IMR-90 (cell line): ENCODE data around the gene OR10A2. TPM values are rescaled to one million over a fixed set of nuclear protein-coding genes. Genes with fewer than 3 reads are reported as not detected.
"Not testable (repeated sequence)": the region's sequence is repeated elsewhere in the genome, so short reads cannot be mapped to it uniquely, and the experiment has no call there.

ENCODE experiments used
- ATAC-seq: fragments of 200-7000 bp; cut with Tn5 transposase; 2 replicates; pipeline ENCODE4 v1.9.1; 2020; ENCODE audit warnings: low read depth, mild to moderate bottlenecking, moderate library complexity
- BruUV-seq: library from RNA; stranded (reverse); fragments of 400-500 nt; replicated peaks from 2 replicates; lab custom pipeline; 2021; lab: Mats Ljungman, UMichigan
- CTCF ChIA-PET: fragments of 300-600 bp; formaldehyde crosslinking; extraction: SDS; loops from one replicate; lab custom pipeline; 2021; ENCODE audit warnings: antibody characterized with exemption; lab: Yijun Ruan, JAX
- POLR2A ChIA-PET: fragments of 300-600 bp; sonication (Branson Sonifier 250); formaldehyde crosslinking; loops from one replicate; lab custom pipeline; 2022; ENCODE audit warnings: antibody characterized with exemption; ENCODE audit not compliant: unreplicated experiment; lab: Charles Lee
- DNase-seq: peaks from one replicate; pipeline ENCODE4 v3.0.0; 2013
- H2AFZ ChIP-seq: replicated peaks from 2 replicates; pipeline ENCODE3; 2013; ENCODE audit warnings: low read length, mild to moderate bottlenecking; ENCODE audit not compliant: poor library complexity
- H2AK5ac ChIP-seq: 2 replicates; pipeline ENCODE4 v1.6.1; 2013; ENCODE audit warnings: low read depth, low read length, inconsistent platforms
- H2AK9ac ChIP-seq: replicated peaks from 2 replicates; pipeline ENCODE3; 2013; ENCODE audit warnings: mild to moderate bottlenecking, low read depth, low read length, moderate library complexity; ENCODE audit not compliant: poor library complexity
- H2BK120ac ChIP-seq: 2 replicates; pipeline ENCODE4 v1.6.1; 2013; ENCODE audit warnings: low read depth, low read length, inconsistent platforms
- H2BK15ac ChIP-seq: 3 replicates; pipeline ENCODE4 v1.6.1; 2013; ENCODE audit warnings: low read depth, low read length, inconsistent platforms
- H2BK20ac ChIP-seq: 2 replicates; pipeline ENCODE4 v1.6.1; 2013; ENCODE audit warnings: low read depth, mild to moderate bottlenecking, inconsistent platforms, low read length, moderate library complexity
- H2BK5ac ChIP-seq: 2 replicates; pipeline ENCODE4 v1.6.1; 2013; ENCODE audit warnings: mild to moderate bottlenecking, low read depth, low read length, inconsistent platforms; ENCODE audit not compliant: poor library complexity, severe bottlenecking
- H3K14ac ChIP-seq: replicated peaks from 2 replicates; pipeline ENCODE4 v1.6.1; 2013; ENCODE audit warnings: low read depth, low read length, inconsistent platforms
- H3K18ac ChIP-seq: 2 replicates; pipeline ENCODE4 v1.6.1; 2013; ENCODE audit warnings: low read depth, low read length, control low read depth
- H3K23ac ChIP-seq: 2 replicates; pipeline ENCODE4 v1.6.1; 2013; ENCODE audit warnings: low read depth, low read length, inconsistent platforms
- H3K27ac ChIP-seq: 2 replicates; pipeline ENCODE4 v1.5.1; 2013; ENCODE audit warnings: mild to moderate bottlenecking, control low read depth, low read length; ENCODE audit not compliant: insufficient read depth
- H3K27me3 ChIP-seq: 2 replicates; pipeline ENCODE4 v1.6.1; 2013; ENCODE audit warnings: low read length; ENCODE audit not compliant: control insufficient read depth, insufficient read depth
- H3K36me3 ChIP-seq: 2 replicates; pipeline ENCODE4 v1.6.1; 2013; ENCODE audit warnings: low read length, mixed read lengths; ENCODE audit not compliant: control insufficient read depth, insufficient read depth
- H3K4ac ChIP-seq: 2 replicates; pipeline ENCODE4 v1.6.1; 2013; ENCODE audit warnings: low read depth, low read length, inconsistent platforms
- H3K4me1 ChIP-seq: 2 replicates; pipeline ENCODE4 v1.6.1; 2013; ENCODE audit warnings: low read length, mixed read lengths; ENCODE audit not compliant: control insufficient read depth, insufficient read depth
- H3K4me2 ChIP-seq: 2 replicates; pipeline ENCODE4 v1.6.1; 2013; ENCODE audit warnings: low read depth, mild to moderate bottlenecking, control low read depth, low read length, moderate library complexity
- H3K4me3 ChIP-seq: 2 replicates; pipeline ENCODE4 v1.5.1; 2013; ENCODE audit warnings: low read depth, mild to moderate bottlenecking, control low read depth, low read length, moderate library complexity; ENCODE audit not compliant: insufficient read depth
- H3K56ac ChIP-seq: 2 replicates; pipeline ENCODE4 v1.6.1; 2013; ENCODE audit warnings: low read length, inconsistent platforms; ENCODE audit not compliant: insufficient read depth; ENCODE audit errors: extremely low read depth
- H3K79me1 ChIP-seq, 2 experiments: 2 replicates each; pipeline ENCODE4 v1.6.1; 2013; ENCODE audit warnings: low read length in 2 of 2, inconsistent platforms in 1 of 2, low read depth in 1 of 2
- H3K9ac ChIP-seq: 2 replicates; pipeline ENCODE4 v1.6.1; 2013; ENCODE audit warnings: low read depth, low read length, control low read depth
- H3K9me1 ChIP-seq: 2 replicates; pipeline ENCODE4 v1.6.1; 2013; ENCODE audit warnings: low read length, inconsistent platforms; ENCODE audit not compliant: insufficient read depth
- H3K9me3 ChIP-seq: 2 replicates; pipeline ENCODE4 v1.6.1; 2013; ENCODE audit warnings: low read length; ENCODE audit not compliant: control insufficient read depth, insufficient read depth
- H4K20me1 ChIP-seq: 2 replicates; pipeline ENCODE4 v1.6.1; 2013; ENCODE audit warnings: low read length, inconsistent platforms; ENCODE audit not compliant: insufficient read depth
- H4K5ac ChIP-seq: 2 replicates; pipeline ENCODE4 v1.6.1; 2013; ENCODE audit warnings: mild to moderate bottlenecking, low read depth, low read length, control low read depth
- H4K8ac ChIP-seq, 2 experiments: 2 replicates each; pipeline ENCODE4 v1.6.1; 2013; ENCODE audit warnings: low read depth in 2 of 2, low read length in 2 of 2, control low read depth in 1 of 2, inconsistent platforms in 1 of 2
- H4K91ac ChIP-seq: 2 replicates; pipeline ENCODE4 v1.6.1; 2013; ENCODE audit warnings: low read depth, low read length, inconsistent platforms; ENCODE audit not compliant: insufficient read depth
- BHLHE40 ChIP-seq: fragments of 150-350 bp; IDR thresholded peaks from 2 replicates; pipeline ENCODE4 v1.6.1; 2016; ENCODE audit warnings: mild to moderate bottlenecking, low read depth, low read length
- MAFK ChIP-seq: IDR thresholded peaks from 2 replicates; pipeline ENCODE4 v1.6.1; 2012; ENCODE audit warnings: low read depth, low read length, improper control_type of control experiment
- MAZ ChIP-seq: IDR thresholded peaks from 2 replicates; pipeline ENCODE4 v1.6.1; 2012; ENCODE audit warnings: low read depth, mild to moderate bottlenecking, low read length, improper control_type of control experiment, moderate library complexity, borderline replicate concordance
- RAD21 ChIP-seq: IDR thresholded peaks from 2 replicates; pipeline ENCODE4 v1.6.1; 2012; ENCODE audit warnings: low read length, improper control_type of control experiment
- RCOR1 ChIP-seq: IDR thresholded peaks from 2 replicates; pipeline ENCODE4 v1.6.1; 2012; ENCODE audit warnings: mild to moderate bottlenecking, low read length, improper control_type of control experiment; ENCODE audit not compliant: insufficient replicate concordance
- WGBS, 2 experiments: methylation state at CpG; one replicate each; pipeline versions ENCODE4 v1.1.5 to v1.1.7; 2013; ENCODE audit warnings: missing lambda C conversion rate in 2 of 2; ENCODE audit not compliant: insufficient read length in 1 of 2; ENCODE audit errors: extremely low coverage in 2 of 2; 5-methylcytosine and 5-hydroxymethylcytosine counted together
- dilution Hi-C: fragments of 300-500 bp; cut with HindIII; formaldehyde crosslinking; loops from one replicate; pipeline ENCODE4 v1.14.3; 2018; ENCODE audit warnings: low sequenced_read_pairs; ENCODE audit not compliant: unreplicated experiment
- in situ Hi-C: fragments of 300-500 bp; cut with MboI; formaldehyde crosslinking; loops from 3 replicates; pipeline ENCODE4 v1.14.3; 2019; ENCODE audit warnings: low sequenced_read_pairs, inconsistent platforms, mixed read lengths
- intact Hi-C: fragments of 100-400 bp; cut with micrococcal nuclease; formaldehyde crosslinking; loops from 2 replicates; pipeline ENCODE4 v1.10.0; 2022
- polyA plus RNA-seq, 3 experiments: library from polyadenylated mRNA; depleted of rRNA; stranded (reverse); fragments of >200 nt; gene quantifications; 2 replicates each; pipeline ENCODE4 v1.2.3, GENCODE V29; 2012; ENCODE audit warnings: low replicate concordance in 1 of 3
- total RNA-seq: library from RNA; depleted of rRNA; stranded (reverse); fragments of >200 nt; gene quantifications from 2 replicates; pipeline ENCODE4 v1.2.3, GENCODE V29; 2012
- TF ChIP-seq, protein P1 (sequence below): fragments of 150-350 bp; IDR thresholded peaks from 2 replicates; pipeline ENCODE4 v1.6.1; 2016; ENCODE audit warnings: low read depth, mild to moderate bottlenecking, low read length, moderate library complexity, borderline replicate concordance

The OR10A2 gene
- total and polyA plus RNA-seq, 2 of the 4 experiments (the other 2 are of a cell fraction), result not detected

DNA sequence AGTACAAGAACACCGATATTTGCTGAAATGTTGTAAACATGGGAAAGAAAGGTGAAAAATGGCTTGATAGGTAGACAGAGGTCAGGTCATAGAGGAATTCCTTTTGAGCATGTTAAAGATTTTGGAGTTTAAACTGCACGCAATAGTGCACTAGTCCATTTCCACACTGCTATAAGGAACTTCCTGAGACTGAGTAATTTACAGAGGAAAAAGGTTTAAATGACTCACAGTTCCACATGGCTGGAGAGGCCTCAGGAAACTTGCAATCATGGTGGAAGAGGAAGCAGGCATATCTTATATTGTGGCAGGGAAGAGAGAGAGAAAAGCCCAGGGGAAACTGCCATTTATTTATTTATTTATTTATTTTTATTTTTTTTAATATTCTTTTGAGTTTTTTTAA, 12.3 kb upstream of the OR10A2 start:
- TF ChIP-seq MAFK (no peak), BHLHE40 (no peak), RAD21 (no peak), RCOR1 (no peak), MAZ (no peak)
- TF ChIP-seq, protein P1, sequence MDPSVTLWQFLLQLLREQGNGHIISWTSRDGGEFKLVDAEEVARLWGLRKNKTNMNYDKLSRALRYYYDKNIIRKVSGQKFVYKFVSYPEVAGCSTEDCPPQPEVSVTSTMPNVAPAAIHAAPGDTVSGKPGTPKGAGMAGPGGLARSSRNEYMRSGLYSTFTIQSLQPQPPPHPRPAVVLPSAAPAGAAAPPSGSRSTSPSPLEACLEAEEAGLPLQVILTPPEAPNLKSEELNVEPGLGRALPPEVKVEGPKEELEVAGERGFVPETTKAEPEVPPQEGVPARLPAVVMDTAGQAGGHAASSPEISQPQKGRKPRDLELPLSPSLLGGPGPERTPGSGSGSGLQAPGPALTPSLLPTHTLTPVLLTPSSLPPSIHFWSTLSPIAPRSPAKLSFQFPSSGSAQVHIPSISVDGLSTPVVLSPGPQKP, result no peak
- H3K9me3 ChIP-seq, result peaks cover 1% of the 10 kb centered on the region; the same call in 1 of the 2 replicates
- no peak overlapping the region for H2BK15ac ChIP-seq
- dilution Hi-C loops (no loop called here), in situ Hi-C loops (no loop called here), intact Hi-C loops (no loop called here)
- POLR2A ChIA-PET, result no interaction called here
- no peak overlapping the region for H4K8ac ChIP-seq
- H3K36me3 ChIP-seq, result no peaks in the 10 kb centered on the region
- H4K91ac ChIP-seq, result no peak overlapping the region
- DNase-seq (no peak), ATAC-seq (no peak)
- no TSS peak for BruUV-seq
- no peaks in the 10 kb centered on the region for H3K27me3 ChIP-seq
- H3K18ac ChIP-seq, result no peak overlapping the region
- H4K20me1 ChIP-seq, result no peaks in the 10 kb centered on the region
- H3K79me1 ChIP-seq, result no peaks in the 10 kb centered on the region
- H2AK5ac ChIP-seq, result no peak overlapping the region
- no CpG with 5 or more reads among the region's 2 CpGs for WGBS, 2 experiments
- no peaks in the 10 kb centered on the region for H3K9me1 ChIP-seq
- H3K23ac ChIP-seq, result no peak overlapping the region
- no peak overlapping the region for H3K14ac ChIP-seq
- H2BK20ac ChIP-seq, result no peak overlapping the region
- no peak overlapping the region for H3K9ac ChIP-seq
- H3K27ac ChIP-seq, result no peak overlapping the region
- H2AK9ac ChIP-seq, result no peak overlapping the region
- no peak overlapping the region for H3K56ac ChIP-seq
- no peaks in the 10 kb centered on the region for H3K4me1 ChIP-seq
- H2BK5ac ChIP-seq, result no peak overlapping the region
- no peak overlapping the region for H3K4ac ChIP-seq
- CTCF ChIA-PET, result no interaction called here
- no peak overlapping the region for H2BK120ac ChIP-seq
- no peak overlapping the region for H4K5ac ChIP-seq
- H3K4me3 ChIP-seq, result no peak overlapping the region
- H3K4me2 ChIP-seq, result no peak overlapping the region
- no peak overlapping the region for H2AFZ ChIP-seq

DNA sequence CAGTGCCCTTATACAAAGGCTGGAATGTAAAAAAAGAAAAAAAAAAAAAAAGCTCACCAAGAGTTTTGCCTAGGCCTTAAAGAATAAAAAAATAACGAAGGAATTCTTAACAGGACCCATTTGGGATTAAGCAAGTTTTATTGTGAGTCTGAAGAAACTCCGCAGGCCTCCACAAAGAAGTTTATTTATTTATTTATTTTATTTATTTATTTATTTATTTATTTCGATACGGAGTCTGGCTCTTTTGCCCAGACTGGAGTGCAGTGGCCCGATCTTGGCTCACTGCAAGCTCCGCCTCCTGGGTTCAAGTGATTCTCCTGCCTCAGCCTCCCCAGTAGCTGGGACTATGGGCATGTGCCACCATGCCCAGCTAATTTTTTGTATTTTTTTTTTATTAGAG, 8.1 kb upstream of the OR10A2 start:
- H4K8ac ChIP-seq, H3K9ac ChIP-seq, H4K91ac ChIP-seq, H3K4ac ChIP-seq, H4K5ac ChIP-seq, H2AK9ac ChIP-seq, POLR2A ChIA-PET, H3K18ac ChIP-seq, dilution Hi-C loops, H3K4me3 ChIP-seq, H2BK120ac ChIP-seq, in situ Hi-C loops, H3K56ac ChIP-seq, H3K9me3 ChIP-seq, H2BK15ac ChIP-seq, BruUV-seq, intact Hi-C loops, H2BK20ac ChIP-seq, H3K14ac ChIP-seq, H3K23ac ChIP-seq, H3K79me1 ChIP-seq, H3K4me1 ChIP-seq, H3K9me1 ChIP-seq, H3K36me3 ChIP-seq, H3K4me2 ChIP-seq, H4K20me1 ChIP-seq, DNase-seq, H2BK5ac ChIP-seq, H2AFZ ChIP-seq, H3K27me3 ChIP-seq, H2AK5ac ChIP-seq, ATAC-seq, H3K27ac ChIP-seq, CTCF ChIA-PET: not testable (repeated sequence)
- WGBS, 2 experiments, result no CpG with 5 or more reads among the region's 6 CpGs
